ENCODE results near the gene TDRD9. TPM values are rescaled to one million over a fixed set of nuclear protein-coding genes. Genes with fewer than 3 reads are reported as not detected.
A peak's percentile ranks its signal among the peaks of the same experiment; 100 is the strongest.

TDRD9 gene
- total RNA-seq, 1 experiment from 2014 or later, result not detected

- no peaks in the 10 kb centered on the region for H3K27me3 ChIP-seq (replicated peaks; ENCODE audit: insufficient read depth, low read depth, low read length, poor library complexity)
- H3K36me3 ChIP-seq (ENCODE audit: insufficient read depth, low read length, poor library complexity, severe bottlenecking), result no peaks in the 10 kb centered on the region
- BruUV-seq (replicated peaks), result no TSS peak
- CTCF ChIA-PET, result no interaction called here
- POLR2A ChIA-PET (ENCODE audit: low non-redundant PET), result no interaction called here
- no peak overlapping the region for H3K27ac ChIP-seq (ENCODE audit: low read depth, low read length, poor library complexity, severe bottlenecking)
- H3K9me3 ChIP-seq (ENCODE audit: low read depth, low read length, poor library complexity, severe bottlenecking), result no peaks in the 10 kb centered on the region
- no peak for DNase-seq (ENCODE audit: low spot score)
- TF ChIP-seq CTCF (conservative IDR thresholded peaks at IDR 0.05; ENCODE audit: low read depth, low read length) (no peak), EZH2 (IDR thresholded peaks at IDR 0.05; ENCODE audit: borderline replicate concordance, low read depth, low read length, poor library complexity, severe bottlenecking) (no peak)
- no peak overlapping the region for H3K4me3 ChIP-seq (ENCODE audit: low read depth, low read length, poor library complexity, severe bottlenecking)
- intact Hi-C loops (cut with micrococcal nuclease; ENCODE audit: unreplicated experiment), result no loop called here
- no peaks in the 10 kb centered on the region for H3K4me1 ChIP-seq (ENCODE audit: insufficient read depth, low read length, poor library complexity, severe bottlenecking)
Measured at GRCh38 chr14:104073764-104074163, 145.5 kb downstream of the TDRD9 start.

GRCh38 chr14:104075530-104076151 is 147.4 kb downstream of the TDRD9 start:
- POLR2A ChIA-PET (ENCODE audit: low non-redundant PET), result no interaction called here
- no peaks in the 10 kb centered on the region for H3K9me3 ChIP-seq (ENCODE audit: low read depth, low read length, poor library complexity, severe bottlenecking)
- TF ChIP-seq EZH2 (IDR thresholded peaks at IDR 0.05; ENCODE audit: borderline replicate concordance, low read depth, low read length, poor library complexity, severe bottlenecking), result no peak
- TF ChIP-seq CTCF (conservative IDR thresholded peaks at IDR 0.05; ENCODE audit: low read depth, low read length), result peak; percentile 62
- DNase-seq (ENCODE audit: low spot score), result peak; percentile 29
- H3K4me1 ChIP-seq (ENCODE audit: insufficient read depth, low read length, poor library complexity, severe bottlenecking), result no peaks in the 10 kb centered on the region
- H3K4me3 ChIP-seq (ENCODE audit: low read depth, low read length, poor library complexity, severe bottlenecking), result no peak overlapping the region
- H3K36me3 ChIP-seq (ENCODE audit: insufficient read depth, low read length, poor library complexity, severe bottlenecking), result no peaks in the 10 kb centered on the region
- intact Hi-C loops (cut with micrococcal nuclease; ENCODE audit: unreplicated experiment), result loop anchor here (5.0 kb wide), 2 partner anchors 268 to 487 kb away; no protein-coding TSS in a partner anchor
- CTCF ChIA-PET, result interaction anchor here (1.9 kb wide), 1 partner anchor 267 kb away, joined by 5 read pairs; no protein-coding TSS in a partner anchor
- no peaks in the 10 kb centered on the region for H3K27me3 ChIP-seq (replicated peaks; ENCODE audit: insufficient read depth, low read depth, low read length, poor library complexity)
- H3K27ac ChIP-seq (ENCODE audit: low read depth, low read length, poor library complexity, severe bottlenecking), result no peak overlapping the region
- no TSS peak for BruUV-seq (replicated peaks)

GRCh38 chr14:104076743-104077142 is 148.5 kb downstream of the TDRD9 start:
- POLR2A ChIA-PET (ENCODE audit: low non-redundant PET), result no interaction called here
- no peaks in the 10 kb centered on the region for H3K36me3 ChIP-seq (ENCODE audit: insufficient read depth, low read length, poor library complexity, severe bottlenecking)
- no peaks in the 10 kb centered on the region for H3K27me3 ChIP-seq (replicated peaks; ENCODE audit: insufficient read depth, low read depth, low read length, poor library complexity)
- H3K9me3 ChIP-seq (ENCODE audit: low read depth, low read length, poor library complexity, severe bottlenecking), result no peaks in the 10 kb centered on the region
- no peaks in the 10 kb centered on the region for H3K4me1 ChIP-seq (ENCODE audit: insufficient read depth, low read length, poor library complexity, severe bottlenecking)
- TF ChIP-seq EZH2 (IDR thresholded peaks at IDR 0.05; ENCODE audit: borderline replicate concordance, low read depth, low read length, poor library complexity, severe bottlenecking) (no peak), CTCF (conservative IDR thresholded peaks at IDR 0.05; ENCODE audit: low read depth, low read length) (no peak)
- no peak overlapping the region for H3K27ac ChIP-seq (ENCODE audit: low read depth, low read length, poor library complexity, severe bottlenecking)
- DNase-seq (ENCODE audit: low spot score), result no peak
- CTCF ChIA-PET, result interaction anchor here (1.9 kb wide), 1 partner anchor 268 kb away, joined by 5 read pairs; no protein-coding TSS in a partner anchor
- BruUV-seq (replicated peaks), result no TSS peak
- no peak overlapping the region for H3K4me3 ChIP-seq (ENCODE audit: low read depth, low read length, poor library complexity, severe bottlenecking)
- intact Hi-C loops (cut with micrococcal nuclease; ENCODE audit: unreplicated experiment), result loop anchor here (5.0 kb wide), 2 partner anchors 269 to 486 kb away; no protein-coding TSS in a partner anchor
